ENCODE data around the gene ZDHHC18.

Gene ZDHHC18, protein sequence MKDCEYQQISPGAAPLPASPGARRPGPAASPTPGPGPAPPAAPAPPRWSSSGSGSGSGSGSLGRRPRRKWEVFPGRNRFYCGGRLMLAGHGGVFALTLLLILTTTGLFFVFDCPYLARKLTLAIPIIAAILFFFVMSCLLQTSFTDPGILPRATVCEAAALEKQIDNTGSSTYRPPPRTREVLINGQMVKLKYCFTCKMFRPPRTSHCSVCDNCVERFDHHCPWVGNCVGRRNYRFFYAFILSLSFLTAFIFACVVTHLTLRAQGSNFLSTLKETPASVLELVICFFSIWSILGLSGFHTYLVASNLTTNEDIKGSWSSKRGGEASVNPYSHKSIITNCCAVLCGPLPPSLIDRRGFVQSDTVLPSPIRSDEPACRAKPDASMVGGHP

DNA sequence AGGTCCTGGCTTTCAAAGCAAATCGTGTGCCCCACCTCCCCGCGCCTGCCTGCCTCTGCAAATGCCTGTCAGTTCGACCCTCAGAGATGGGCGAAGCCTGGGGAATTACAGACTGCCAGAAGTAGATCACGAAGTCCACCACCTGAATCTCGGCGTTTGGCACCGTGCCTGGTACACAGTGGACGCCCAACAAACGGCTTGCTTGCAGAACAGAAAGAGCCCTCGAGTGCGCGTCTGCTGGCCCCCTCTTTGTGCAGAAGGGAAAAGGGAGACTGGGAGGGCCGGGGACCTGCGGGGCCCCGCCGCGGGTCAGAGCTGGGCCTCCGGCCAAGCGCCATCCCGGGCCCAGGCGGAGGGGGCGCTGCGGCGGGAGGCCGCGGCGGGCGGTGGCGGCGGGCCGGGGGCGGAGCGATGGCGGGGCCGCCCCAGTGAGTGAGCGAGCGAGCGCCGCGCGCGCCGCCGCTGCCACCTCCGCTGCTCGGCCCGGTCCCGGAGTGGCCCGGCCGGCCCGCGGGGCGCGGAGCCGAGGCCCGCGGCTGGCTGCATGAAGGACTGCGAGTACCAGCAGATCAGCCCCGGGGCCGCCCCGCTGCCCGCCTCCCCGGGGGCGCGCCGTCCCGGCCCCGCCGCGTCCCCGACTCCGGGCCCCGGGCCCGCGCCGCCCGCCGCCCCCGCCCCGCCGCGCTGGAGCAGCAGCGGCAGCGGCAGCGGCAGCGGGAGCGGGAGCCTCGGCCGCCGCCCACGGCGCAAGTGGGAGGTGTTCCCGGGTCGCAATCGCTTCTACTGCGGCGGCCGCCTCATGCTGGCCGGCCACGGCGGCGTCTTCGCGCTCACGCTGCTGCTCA, at the start of gene ZDHHC18:
Gene ZDHHC18, plus strand, starts transcription at position 428 of the 845 bp plus-strand sequence. Its CDS starts 117 bp downstream, at position 545.
- peak; percentile 56 for DNase-seq (ENCODE audit: low spot score)

DNA sequence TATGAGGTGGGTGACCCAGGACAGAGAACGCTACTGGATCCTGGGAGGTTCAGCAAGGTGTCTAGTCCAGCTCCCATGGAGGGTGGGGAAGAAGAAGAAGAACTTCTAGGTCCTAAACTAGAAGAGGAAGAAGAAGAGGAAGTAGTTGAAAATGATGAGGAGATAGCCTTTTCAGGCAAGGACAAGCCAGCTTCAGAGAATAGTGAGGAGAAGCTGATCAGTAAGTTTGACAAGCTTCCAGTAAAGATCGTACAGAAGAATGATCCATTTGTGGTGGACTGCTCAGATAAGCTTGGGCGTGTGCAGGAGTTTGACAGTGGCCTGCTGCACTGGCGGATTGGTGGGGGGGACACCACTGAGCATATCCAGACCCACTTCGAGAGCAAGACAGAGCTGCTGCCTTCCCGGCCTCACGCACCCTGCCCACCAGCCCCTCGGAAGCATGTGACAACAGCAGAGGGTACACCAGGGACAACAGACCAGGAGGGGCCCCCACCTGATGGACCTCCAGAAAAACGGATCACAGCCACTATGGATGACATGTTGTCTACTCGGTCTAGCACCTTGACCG, 47.3 kb upstream of the ZDHHC18 start:
- no peak for DNase-seq (ENCODE audit: low spot score)

DNA sequence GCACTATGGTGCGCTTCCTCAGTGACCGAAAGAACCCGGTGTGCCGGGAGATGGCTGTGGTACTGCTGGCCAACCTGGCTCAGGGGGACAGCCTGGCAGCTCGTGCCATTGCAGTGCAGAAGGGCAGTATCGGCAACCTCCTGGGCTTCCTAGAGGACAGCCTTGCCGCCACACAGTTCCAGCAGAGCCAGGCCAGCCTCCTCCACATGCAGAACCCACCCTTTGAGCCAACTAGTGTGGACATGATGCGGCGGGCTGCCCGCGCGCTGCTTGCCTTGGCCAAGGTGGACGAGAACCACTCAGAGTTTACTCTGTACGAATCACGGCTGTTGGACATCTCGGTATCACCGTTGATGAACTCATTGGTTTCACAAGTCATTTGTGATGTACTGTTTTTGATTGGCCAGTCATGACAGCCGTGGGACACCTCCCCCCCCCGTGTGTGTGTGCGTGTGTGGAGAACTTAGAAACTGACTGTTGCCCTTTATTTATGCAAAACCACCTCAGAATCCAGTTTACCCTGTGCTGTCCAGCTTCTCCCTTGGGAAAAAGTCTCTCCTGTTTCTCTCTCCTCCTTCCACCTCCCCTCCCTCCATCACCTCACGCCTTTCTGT, 46.0 kb upstream of the ZDHHC18 start:
- DNase-seq (ENCODE audit: low spot score): no peak

DNA sequence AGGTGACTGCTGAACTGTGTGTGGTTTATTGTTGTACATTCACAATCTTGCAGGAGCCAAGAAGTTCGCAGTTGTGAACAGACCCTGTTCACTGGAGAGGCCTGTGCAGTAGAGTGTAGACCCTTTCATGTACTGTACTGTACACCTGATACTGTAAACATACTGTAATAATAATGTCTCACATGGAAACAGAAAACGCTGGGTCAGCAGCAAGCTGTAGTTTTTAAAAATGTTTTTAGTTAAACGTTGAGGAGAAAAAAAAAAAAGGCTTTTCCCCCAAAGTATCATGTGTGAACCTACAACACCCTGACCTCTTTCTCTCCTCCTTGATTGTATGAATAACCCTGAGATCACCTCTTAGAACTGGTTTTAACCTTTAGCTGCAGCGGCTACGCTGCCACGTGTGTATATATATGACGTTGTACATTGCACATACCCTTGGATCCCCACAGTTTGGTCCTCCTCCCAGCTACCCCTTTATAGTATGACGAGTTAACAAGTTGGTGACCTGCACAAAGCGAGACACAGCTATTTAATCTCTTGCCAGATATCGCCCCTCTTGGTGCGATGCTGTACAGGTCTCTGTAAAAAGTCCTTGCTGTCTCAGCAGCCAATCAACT, 45.2 kb upstream of the ZDHHC18 start:
- no peak for DNase-seq (ENCODE audit: low spot score)

DNA sequence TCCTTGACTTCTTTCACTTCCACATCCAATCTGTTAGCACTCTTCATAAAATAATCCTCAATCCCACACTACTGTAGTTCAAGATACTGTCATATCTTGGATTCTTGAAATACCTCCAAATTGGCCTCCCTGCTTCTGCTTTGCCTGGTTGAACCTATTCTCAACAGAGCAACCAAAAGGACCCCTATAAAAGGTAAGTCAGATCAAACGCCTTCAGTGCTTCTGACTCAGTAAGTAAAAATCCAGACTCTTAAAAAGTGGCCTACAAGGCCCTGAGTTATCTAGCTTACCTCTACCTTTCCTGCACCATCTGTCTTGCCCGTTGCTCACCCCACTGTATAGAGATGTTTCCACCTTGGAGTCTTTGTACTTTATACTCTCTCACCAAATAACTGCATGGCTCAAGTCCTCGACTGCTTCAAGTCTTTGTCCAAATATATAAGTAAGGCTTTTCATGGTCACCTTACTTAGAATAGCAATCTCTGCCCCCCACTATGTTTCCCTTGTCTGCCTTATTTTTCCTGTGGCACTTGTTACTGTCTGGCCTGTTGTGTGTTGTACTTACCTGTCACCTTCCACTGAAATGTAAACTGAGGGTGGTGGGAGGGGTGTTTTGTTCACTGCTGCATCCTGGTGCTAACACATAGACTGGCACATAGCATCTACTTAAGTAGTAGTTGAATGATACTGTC, 43.8 kb upstream of the ZDHHC18 start:
- no peak for DNase-seq (ENCODE audit: low spot score)

DNA sequence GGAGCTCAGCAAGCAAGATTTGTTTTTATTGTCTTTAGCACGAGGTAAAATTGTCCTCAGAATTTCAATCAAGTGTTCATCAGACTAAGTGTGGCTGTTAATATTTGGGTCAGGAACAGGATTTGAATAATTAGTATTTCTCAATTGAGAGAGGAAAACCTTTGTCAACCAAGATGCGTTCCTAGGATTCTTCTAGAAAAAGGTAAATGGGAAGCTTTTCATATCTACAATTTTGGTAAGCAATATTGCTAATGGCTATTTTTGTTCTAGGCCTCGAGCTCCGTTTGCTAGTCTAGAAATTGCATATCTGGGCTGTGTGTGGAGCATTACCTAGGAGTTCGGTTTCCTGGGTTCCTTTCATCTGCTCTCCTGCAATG, 42.9 kb upstream of the ZDHHC18 start:
- no peak for DNase-seq (ENCODE audit: low spot score)

DNA sequence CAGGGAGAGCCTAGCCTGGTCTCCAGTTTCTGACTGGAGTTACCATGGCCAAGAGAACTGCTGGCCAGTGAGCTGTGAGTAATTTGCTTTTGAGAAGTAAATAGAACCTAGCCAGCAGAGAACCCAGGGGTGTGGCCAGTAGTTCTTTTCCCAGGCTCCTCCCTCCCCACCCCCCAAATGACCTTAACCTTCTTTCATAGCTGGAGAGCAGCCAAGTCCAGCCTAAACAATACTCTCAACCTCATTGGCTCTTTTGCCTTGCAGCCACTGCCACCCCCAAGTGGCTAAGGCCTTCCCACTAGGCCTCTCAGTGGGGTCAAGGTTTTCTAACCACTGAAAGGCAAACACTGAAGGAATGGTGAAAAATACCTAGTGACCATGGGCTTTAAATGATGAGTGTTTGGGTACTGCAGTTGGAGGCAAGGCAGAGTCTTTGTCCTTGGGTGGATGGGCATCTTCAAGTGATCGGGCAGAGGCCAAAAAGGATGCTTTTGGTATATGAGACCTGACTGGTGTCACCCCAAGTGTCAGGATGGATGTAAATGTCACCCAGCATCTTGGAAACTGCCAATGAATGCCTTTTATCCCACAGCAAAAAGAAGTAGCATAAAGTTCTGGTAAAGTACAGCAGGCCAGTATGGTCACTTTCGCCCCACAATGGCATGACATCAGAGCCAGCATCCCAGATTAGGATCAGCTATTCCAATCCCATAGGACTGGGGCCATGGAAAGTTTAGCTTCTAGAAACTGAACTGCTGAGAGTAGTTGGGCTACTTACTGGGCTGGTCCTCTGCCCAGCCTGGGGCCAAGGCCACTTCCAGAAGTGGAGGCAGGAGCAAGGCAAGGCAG, 42.2 kb upstream of the ZDHHC18 start:
- DNase-seq (ENCODE audit: low spot score): peak; percentile 67

DNA sequence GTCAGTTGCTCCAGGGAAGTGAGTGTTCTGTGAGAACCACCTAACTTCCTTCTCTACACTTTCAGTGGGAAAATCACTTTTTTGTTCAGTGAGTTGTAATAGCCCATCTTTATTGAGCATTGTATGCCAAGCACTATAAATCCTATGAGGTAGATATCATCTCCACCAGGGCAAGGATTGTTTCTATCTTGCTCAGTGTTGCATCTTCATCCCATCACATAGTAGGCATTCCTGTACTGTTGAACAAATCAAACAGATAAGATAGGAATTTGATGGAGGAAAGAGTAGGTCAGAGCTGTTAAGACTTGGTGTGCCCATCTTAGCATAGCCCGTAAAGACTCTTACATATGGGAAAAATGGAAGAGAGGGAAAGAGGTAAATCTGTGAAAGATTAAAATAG, 41.6 kb upstream of the ZDHHC18 start:
- no peak for DNase-seq (ENCODE audit: low spot score)

DNA sequence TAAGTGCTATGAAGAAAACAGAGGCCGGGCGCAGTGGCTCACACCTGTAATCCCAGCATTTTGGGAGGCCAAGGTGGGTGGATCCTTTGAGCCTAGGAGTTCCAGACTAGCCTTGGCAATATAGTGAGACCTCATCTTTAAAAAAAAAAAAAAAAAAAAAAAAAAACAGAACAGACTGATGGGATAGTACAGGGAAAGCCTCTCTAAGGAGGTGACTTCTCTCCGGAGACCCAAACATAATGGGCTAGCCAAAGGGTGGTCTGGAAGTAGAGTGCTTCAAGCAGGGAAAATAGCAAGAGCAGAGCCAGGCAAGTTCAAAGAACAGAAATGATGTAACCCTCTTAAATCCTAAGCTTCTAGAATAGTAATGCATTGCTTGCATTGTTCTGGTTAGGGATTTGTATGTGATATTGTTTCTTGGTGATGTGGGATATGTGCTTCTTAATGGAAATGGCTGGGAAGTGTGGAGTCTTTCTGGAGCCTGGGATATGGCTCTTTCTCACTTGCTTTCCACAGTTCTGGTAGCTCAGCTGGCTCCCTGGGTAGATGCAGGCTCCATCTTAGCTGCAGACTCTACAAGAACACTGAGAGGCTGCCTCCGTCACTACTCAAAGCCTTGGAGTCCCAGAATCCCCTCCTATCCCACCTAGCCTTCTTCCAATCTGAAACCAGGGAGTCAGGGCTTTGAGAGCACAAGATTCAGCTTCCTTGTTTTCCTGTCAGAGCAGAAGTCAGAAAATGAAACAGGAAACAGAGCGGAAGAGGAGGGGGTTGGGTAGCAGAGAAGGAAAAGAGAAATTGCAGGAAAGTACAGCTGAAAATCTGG, 40.7 kb upstream of the ZDHHC18 start:
- DNase-seq (ENCODE audit: low spot score): no peak

DNA sequence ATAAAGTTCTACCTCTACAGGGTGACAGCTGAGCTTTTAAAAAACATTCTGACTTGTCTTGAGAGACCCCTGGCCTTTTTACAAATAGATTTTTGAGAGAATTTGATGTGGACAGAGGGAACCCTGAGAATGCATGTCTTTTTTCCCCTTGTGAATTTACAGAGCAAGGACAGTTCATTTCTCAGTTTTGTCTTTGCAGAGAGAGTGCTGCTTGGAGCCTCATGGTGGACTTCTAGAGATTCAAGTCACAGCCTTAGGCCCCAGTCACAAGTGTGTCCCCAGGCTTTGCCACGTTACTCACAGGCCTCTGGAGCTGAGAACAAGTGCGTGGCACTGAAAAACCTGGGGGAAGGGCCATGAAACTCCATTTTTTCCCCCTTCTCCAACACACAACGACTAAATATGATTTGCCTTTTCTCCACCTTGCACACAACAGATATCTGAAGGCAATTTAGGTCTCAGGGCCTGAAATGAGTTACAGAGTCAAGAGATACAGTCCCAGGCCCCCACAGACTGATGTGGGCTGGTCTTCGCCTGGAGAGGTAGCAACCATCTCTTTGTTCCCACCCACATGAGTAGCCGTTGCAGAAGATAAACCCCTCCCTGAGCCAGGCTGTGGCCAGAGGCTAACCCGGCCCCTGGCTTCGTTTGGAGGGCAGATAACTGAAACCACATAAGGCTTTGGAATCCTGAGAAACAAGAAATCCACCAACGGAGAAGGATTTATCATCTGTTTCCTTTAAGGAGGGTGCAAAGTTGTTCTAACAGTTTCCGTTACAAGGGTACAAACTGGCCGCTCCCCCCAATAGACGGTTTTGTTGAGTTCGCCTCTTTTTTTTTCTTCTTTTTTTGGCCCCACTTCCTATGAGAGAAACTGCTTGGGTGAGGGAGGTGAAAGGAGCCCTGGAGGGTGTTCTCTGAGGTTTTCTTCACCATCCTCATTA, 39.8 kb upstream of the ZDHHC18 start:
- peak; percentile 71 for DNase-seq (ENCODE audit: low spot score)

DNA sequence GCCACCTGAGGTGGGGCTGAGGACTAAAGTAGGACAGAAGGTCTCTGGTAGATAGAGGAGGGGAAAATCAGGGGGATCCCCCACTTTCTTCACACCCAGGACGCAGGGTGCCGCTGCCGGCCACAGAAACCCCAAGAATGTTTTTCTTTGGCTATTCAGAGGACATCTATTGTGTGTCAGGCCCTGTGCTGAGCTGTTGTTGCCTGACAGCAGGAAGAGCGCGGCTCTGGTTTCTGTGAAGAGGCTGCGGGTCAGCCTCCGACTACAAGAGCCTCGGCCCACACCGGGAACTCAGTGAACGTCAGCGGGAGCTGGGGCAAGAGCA, 39.1 kb upstream of the ZDHHC18 start:
- no peak for DNase-seq (ENCODE audit: low spot score)

DNA sequence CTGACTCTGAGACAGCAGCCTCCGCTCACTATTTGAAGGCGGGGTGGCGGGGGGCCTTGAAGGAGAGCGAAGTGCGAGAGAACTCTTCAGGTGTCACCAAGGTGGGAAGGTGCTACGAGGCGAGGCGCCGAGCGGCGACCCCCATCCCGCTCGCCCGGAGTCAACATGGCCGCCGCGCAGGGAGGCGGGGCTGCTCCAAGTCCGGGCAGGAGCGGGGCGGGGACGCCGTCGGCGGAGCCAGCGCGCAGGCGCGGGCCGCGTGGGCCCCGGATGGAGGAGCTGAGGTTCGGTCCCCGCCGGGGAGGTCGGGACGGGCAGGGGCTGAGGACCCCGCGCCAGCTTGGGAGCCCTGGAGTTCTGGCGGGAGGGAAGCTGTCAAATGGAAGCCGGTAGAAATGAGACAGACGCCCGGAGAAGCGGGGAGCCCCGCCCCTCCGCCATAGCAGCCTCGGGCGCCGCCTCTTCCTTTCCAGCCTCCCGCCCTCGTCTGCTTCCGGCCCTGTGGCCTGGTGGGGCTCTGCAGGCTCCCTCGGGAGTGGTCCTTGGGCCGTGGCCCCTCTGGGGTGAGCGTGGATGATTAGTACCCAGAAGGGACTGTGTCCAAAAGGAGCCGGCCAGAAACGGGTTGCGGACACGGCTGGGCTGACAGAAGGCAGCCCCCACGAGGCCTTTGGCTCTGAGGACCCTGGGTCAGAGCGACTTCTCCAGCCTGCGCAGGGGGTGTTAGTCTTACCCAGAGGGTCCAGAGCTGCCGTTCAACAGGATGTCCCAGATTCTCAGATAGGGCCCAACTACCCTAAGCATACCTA, 38.6 kb upstream of the ZDHHC18 start, which contains the start of gene PIGV:
Gene PIGV, plus strand, starts transcription at position 245 of the 809 bp plus-strand sequence. CDS start 2,866 bp downstream, outside the sequence.
- peak; percentile 89 for DNase-seq (ENCODE audit: low spot score)

DNA sequence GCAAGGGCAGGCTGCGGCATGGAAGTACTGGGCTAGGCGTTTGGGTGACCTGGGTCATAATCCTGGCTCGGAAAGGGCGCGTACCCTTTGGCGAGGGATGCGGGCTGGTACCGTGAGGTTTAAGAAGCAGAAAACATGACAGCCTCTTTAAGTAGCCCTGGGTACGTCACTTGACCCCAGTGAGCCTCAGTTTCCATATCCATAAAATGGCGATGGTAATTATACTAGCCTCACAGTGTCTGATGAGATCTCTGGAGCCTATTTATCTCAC, 38.0 kb upstream of the ZDHHC18 start:
- no peak for DNase-seq (ENCODE audit: low spot score)

DNA sequence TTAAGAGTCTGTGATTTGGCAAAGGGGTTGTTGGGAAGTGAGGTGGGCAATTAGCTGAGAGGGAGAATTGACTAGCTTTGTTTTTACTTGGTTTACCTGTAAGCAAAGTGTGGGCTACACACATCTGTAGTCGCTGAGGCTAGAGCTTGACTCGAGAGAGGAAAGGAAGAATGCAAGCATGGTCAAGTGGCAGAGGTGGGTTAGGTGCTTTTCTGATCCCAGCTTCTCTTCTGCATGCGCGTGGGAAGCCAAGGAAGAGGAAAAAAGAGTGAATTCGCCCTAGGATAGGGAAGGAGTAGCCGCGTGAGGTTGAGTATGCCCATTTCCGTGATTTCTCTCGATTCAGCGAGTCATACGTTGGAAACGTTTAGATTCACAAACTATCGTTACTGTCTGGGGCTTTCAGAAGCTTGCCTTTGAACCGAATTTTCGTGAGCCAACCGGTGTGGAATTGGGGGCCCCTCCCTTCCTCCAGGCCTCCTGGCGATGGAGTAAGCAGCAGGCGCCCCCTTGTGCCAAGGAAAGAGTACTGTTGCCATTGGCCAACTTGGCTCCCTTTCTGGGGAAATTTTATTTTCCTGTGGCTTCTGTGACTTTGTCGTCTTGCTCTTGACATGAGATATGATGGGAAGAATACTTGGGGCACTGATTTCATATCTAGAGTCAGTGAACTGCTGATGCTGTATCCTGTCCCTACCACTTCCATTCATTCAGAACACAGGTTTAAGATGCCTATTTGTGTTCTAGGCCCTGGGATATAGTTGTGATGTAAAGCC, 37.5 kb upstream of the ZDHHC18 start:
- peak; percentile 91 for DNase-seq (ENCODE audit: low spot score)

DNA sequence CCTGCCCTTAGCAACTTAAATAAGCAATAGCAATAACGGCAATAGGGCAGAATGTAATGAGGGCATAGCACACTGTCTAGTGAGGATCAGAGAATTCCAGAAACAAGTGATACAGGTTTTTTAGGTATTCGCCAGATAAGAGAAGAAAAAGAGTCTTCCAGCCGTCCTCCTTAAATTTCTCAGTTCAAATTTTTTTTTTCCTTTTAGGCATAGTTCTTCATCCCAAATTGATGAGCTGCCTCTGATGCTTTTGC, 36.9 kb upstream of the ZDHHC18 start:
- DNase-seq (ENCODE audit: low spot score): no peak

DNA sequence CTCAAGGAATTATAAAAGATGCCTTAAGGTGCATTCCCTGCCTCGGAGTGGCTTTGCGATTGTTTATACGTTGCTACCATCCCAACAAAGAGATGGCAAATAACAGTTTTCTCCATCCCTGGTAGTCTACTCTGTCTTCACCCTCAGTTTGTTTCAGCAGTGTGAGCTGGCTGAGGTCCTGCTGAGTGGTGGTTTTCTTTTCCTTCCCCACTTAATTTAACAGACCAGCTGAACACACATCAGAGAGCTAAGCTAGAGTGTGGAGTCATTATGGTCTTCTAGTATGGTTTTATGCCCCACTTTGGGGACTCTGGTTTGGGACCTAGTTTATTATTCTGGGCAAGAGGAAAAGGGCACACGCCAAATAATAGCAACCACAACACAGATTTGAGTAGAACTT, 36.6 kb upstream of the ZDHHC18 start:
- DNase-seq (ENCODE audit: low spot score): no peak

DNA sequence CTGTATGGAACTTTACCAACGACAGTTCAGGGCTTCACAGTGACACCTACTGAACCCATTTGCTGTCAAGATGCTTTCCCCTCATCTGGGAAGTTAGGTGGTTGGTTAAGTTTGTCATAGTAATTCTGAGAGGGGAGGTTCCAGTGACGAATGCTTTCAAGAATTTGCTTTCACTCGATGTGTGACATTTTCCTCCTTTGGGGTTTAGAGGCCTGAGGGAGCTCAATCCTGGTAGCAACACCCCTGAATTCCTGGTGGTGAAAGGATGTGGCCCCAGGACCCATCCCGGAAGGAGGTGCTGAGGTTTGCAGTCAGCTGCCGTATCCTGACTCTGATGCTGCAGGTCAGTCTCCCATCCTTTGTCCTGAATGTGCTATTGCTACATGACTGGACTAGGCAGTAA, 35.9 kb upstream of the ZDHHC18 start:
- no peak for DNase-seq (ENCODE audit: low spot score)

All from hematopoietic multipotent progenitor cell treated with erythropoietin and hydrocortisone succinate and interleukin-3 and kit ligand, for 15 days (in vitro differentiated cells).